HG03025 (cell line): ENCODE data around the gene POU2F1.
"Not testable (repeated sequence)": the region's sequence is repeated elsewhere in the genome, so short reads cannot be mapped to it uniquely, and the experiment has no call there.

Source experiments
- ATAC-seq: cut with Tn5 transposase; IDR thresholded peaks from one replicate; pipeline ENCODE4 v1.9.1; 2021; ENCODE audit warnings: mild to moderate bottlenecking, moderate library complexity; ENCODE audit not compliant: unreplicated experiment, low FRiP score

Gene POU2F1

GRCh38 chr1:167305059-167305705 lies 84.5 kb downstream of the POU2F1 start:
- ATAC-seq: no peak

- ATAC-seq: no peak
Observed at GRCh38 chr1:167305706-167306277, 85.1 kb downstream of the POU2F1 start.

- ATAC-seq: no peak
Observed at GRCh38 chr1:167310732-167311131, 90.0 kb downstream of the POU2F1 start.

- ATAC-seq: no peak
Observed at GRCh38 chr1:167312871-167313270, 92.2 kb downstream of the POU2F1 start.

GRCh38 chr1:167314671-167315070 lies 94.0 kb downstream of the POU2F1 start:
- ATAC-seq: no peak

- no peak for ATAC-seq
Observed at GRCh38 chr1:167317463-167317862, 96.8 kb downstream of the POU2F1 start.

GRCh38 chr1:167319206-167319605 lies 98.5 kb downstream of the POU2F1 start:
- ATAC-seq: not testable (repeated sequence)

GRCh38 chr1:167322483-167322882 lies 101.8 kb downstream of the POU2F1 start:
- ATAC-seq: no peak

GRCh38 chr1:167325151-167325550 lies 104.5 kb downstream of the POU2F1 start:
- no peak for ATAC-seq

GRCh38 chr1:167328306-167328815 lies 107.7 kb downstream of the POU2F1 start:
- ATAC-seq: no peak

- peak; percentile 72 for ATAC-seq
Observed at GRCh38 chr1:167328816-167329483, 108.3 kb downstream of the POU2F1 start.

GRCh38 chr1:167330601-167331293 lies 110.1 kb downstream of the POU2F1 start:
- peak; percentile 34 for ATAC-seq

- ATAC-seq: no peak
Observed at GRCh38 chr1:167331650-167332049, 111.0 kb downstream of the POU2F1 start.

GRCh38 chr1:167332503-167332902 lies 111.8 kb downstream of the POU2F1 start:
- no peak for ATAC-seq

- ATAC-seq: no peak
Observed at GRCh38 chr1:167333124-167333523, 112.4 kb downstream of the POU2F1 start.

GRCh38 chr1:167333703-167334102 lies 113.0 kb downstream of the POU2F1 start:
- no peak for ATAC-seq

GRCh38 chr1:167339405-167339804 lies 118.7 kb downstream of the POU2F1 start:
- no peak for ATAC-seq

- no peak for ATAC-seq
Observed at GRCh38 chr1:167342846-167343245, 122.2 kb downstream of the POU2F1 start.

- no peak for ATAC-seq
Observed at GRCh38 chr1:167344112-167344511, 123.4 kb downstream of the POU2F1 start.

- ATAC-seq: no peak
Observed at GRCh38 chr1:167344615-167345385, 124.1 kb downstream of the POU2F1 start.
